ENCODE results near the gene NSG1.

- TF ChIP-seq, protein P1, sequence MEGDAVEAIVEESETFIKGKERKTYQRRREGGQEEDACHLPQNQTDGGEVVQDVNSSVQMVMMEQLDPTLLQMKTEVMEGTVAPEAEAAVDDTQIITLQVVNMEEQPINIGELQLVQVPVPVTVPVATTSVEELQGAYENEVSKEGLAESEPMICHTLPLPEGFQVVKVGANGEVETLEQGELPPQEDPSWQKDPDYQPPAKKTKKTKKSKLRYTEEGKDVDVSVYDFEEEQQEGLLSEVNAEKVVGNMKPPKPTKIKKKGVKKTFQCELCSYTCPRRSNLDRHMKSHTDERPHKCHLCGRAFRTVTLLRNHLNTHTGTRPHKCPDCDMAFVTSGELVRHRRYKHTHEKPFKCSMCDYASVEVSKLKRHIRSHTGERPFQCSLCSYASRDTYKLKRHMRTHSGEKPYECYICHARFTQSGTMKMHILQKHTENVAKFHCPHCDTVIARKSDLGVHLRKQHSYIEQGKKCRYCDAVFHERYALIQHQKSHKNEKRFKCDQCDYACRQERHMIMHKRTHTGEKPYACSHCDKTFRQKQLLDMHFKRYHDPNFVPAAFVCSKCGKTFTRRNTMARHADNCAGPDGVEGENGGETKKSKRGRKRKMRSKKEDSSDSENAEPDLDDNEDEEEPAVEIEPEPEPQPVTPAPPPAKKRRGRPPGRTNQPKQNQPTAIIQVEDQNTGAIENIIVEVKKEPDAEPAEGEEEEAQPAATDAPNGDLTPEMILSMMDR (IDR thresholded peaks at IDR 0.05): no peak
- no peak for TF ChIP-seq POLR2A (IDR thresholded peaks at IDR 0.05)
Measured at GRCh38 chr4:4374388-4375098, 12.4 kb upstream of the NSG1 start.
